Esophagus muscularis mucosa (tissue), 4 donors: Measurements from ENCODE around the gene RMND1. TPM values are rescaled to one million over a fixed set of nuclear protein-coding genes. Genes with fewer than 3 reads are reported as not detected.
"Not testable (repeated sequence)": the region's sequence is repeated elsewhere in the genome, so short reads cannot be mapped to it uniquely, and the experiment has no call there.

Experiments
- DNase-seq: peaks from one replicate; pipeline ENCODE4 v3.0.0-alpha.2; 2017; ENCODE audit errors: extremely low spot score
- H3K27ac ChIP-seq, 4 donors: fragments of 200-600 bp; sonication (generic); replicated peaks in 1 of 4; 1 replicate in 3 of 4; 2 replicates in 1 of 4; pipeline ENCODE4 v1.5.1; 2016 to 2019; ENCODE audit warnings: mild to moderate bottlenecking in 1 of 4
- H3K27me3 ChIP-seq, 4 donors: fragments of 200-600 bp; sonication (generic); one replicate each; pipeline versions ENCODE4 v1.5.1 to v1.6.0; 2016 to 2019
- H3K36me3 ChIP-seq, 4 donors: fragments of 200-600 bp; sonication (generic); one replicate each; pipeline ENCODE4 v1.5.1; 2016 to 2019
- H3K4me1 ChIP-seq, 4 donors: fragments of 200-600 bp; sonication (generic); one replicate each; pipeline ENCODE4 v1.5.1; 2016 to 2019
- H3K4me3 ChIP-seq, 4 donors: fragments of 200-600 bp; sonication (generic); 1 replicate in 2 of 4; 2 replicates in 2 of 4; pipeline ENCODE4 v1.5.1; 2016 to 2019; ENCODE audit warnings: mild to moderate bottlenecking in 4 of 4, moderate library complexity in 1 of 4
- H3K9me3 ChIP-seq, 4 donors: fragments of 200-600 bp; sonication (generic); 1 replicate in 3 of 4; 2 replicates in 1 of 4; pipeline ENCODE4 v1.5.1; 2016 to 2019
- EP300 ChIP-seq: sonication (generic); formaldehyde crosslinking; IDR thresholded peaks from one replicate; pipeline ENCODE4 v1.6.1; 2017; ENCODE audit warnings: antibody characterized with exemption
- POLR2A ChIP-seq: fragments of 450-650 bp; IDR thresholded peaks from one replicate; pipeline ENCODE4 v1.6.1; 2017; ENCODE audit warnings: antibody characterized with exemption, moderate library complexity, mild to moderate bottlenecking, low read depth
- POLR2AphosphoS5 ChIP-seq, 2 donors: sonication (generic); formaldehyde crosslinking; IDR thresholded peaks; one replicate each; pipeline ENCODE4 v1.6.1; 2017; ENCODE audit warnings: antibody characterized with exemption in 2 of 2
- WGBS: methylation state at CpG from one replicate; pipeline ENCODE4 v1.1.5; 2018; 5-methylcytosine and 5-hydroxymethylcytosine counted together
- intact Hi-C: fragments of 100-400 bp; cut with DNase I; formaldehyde crosslinking; loops from one replicate; pipeline ENCODE4 v1.15.1; 2023
- total RNA-seq, 4 donors: library from RNA; depleted of rRNA; stranded (reverse); fragments of >200 nt; gene quantifications; one replicate each; pipeline versions ENCODE4 v1.1.0 to v1.2.1, GENCODE V29; 2016
- TF ChIP-seq, protein P1 (sequence below), 3 experiments: fragments of 200-600 bp in 2 of 3; fragments of 450-650 bp in 1 of 3; sonication (generic) in 2 of 3; IDR thresholded peaks; one replicate each; pipeline ENCODE4 v1.5.1; 2017 to 2019; ENCODE audit warnings: antibody characterized with exemption in 3 of 3, mild to moderate bottlenecking in 2 of 3, moderate library complexity in 1 of 3

The RMND1 gene
- total RNA-seq, 4 donors from 2014 or later: 9.9 to 18.7 (median 12.1) TPM

GRCh38 chr6:151464702-151465101 lies 12.8 kb upstream of the RMND1 start:
- peaks cover 10 to 58% (median 42%) of the 10 kb centered on the region in 4 donors for H3K36me3 ChIP-seq
- intact Hi-C loops: no loop called here

DNA sequence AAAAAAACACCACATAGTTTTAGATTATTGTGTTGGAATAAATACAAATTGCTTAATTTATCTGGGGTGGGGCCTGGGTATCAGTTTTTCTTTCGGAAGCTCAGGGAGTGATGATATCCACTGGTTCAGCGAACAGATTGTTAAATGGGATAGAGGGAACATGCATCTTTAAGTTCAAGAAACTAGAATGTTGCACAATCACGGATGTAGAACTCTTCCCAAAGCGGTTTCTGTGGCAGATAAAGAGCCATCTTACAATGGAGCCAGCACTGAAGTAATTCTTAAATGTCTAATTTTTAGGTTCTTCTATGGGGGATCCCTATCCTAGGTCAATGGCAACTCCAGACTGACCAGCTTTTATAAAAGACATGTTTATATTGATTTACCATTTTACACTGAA lies 9.7 kb upstream of the RMND1 start:
- Histone ChIP-seq H3K27me3 (no peaks in the 10 kb centered on the region), H3K4me3 (no peak overlapping the region), H3K27ac (no peak overlapping the region), H3K4me1 (peaks cover 0 to 7% (median 3%) of the 10 kb centered on the region in 4 donors), H3K36me3 (peaks cover 18 to 65% (median 44%) of the 10 kb centered on the region in 4 donors), H3K9me3 (no peaks in the 10 kb centered on the region)
- 87% methylated on average over 4 of the region's 4 CpGs for WGBS
- no peak for DNase-seq
- intact Hi-C loops: no loop called here
- TF ChIP-seq EP300 (no peak), POLR2AphosphoS5 (IDR thresholded peaks at IDR 0.05) (no peak), POLR2A (no peak)
- TF ChIP-seq, protein P1, sequence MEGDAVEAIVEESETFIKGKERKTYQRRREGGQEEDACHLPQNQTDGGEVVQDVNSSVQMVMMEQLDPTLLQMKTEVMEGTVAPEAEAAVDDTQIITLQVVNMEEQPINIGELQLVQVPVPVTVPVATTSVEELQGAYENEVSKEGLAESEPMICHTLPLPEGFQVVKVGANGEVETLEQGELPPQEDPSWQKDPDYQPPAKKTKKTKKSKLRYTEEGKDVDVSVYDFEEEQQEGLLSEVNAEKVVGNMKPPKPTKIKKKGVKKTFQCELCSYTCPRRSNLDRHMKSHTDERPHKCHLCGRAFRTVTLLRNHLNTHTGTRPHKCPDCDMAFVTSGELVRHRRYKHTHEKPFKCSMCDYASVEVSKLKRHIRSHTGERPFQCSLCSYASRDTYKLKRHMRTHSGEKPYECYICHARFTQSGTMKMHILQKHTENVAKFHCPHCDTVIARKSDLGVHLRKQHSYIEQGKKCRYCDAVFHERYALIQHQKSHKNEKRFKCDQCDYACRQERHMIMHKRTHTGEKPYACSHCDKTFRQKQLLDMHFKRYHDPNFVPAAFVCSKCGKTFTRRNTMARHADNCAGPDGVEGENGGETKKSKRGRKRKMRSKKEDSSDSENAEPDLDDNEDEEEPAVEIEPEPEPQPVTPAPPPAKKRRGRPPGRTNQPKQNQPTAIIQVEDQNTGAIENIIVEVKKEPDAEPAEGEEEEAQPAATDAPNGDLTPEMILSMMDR (IDR thresholded peaks at IDR 0.05): no peak

More at GRCh38 chr6:151464702-151465101, 12.8 kb upstream of the RMND1 start:
- no peak overlapping the region for H3K4me3 ChIP-seq
- DNase-seq: no peak
- TF ChIP-seq, protein P1 (IDR thresholded peaks at IDR 0.05): no peak
- no peak for TF ChIP-seq POLR2AphosphoS5 (IDR thresholded peaks at IDR 0.05)
- no peak for TF ChIP-seq POLR2A
- no peak for TF ChIP-seq EP300
- no peak overlapping the region for H3K27ac ChIP-seq
- no peaks in the 10 kb centered on the region for H3K9me3 ChIP-seq
- H3K27me3 ChIP-seq: no peaks in the 10 kb centered on the region
- H3K4me1 ChIP-seq: no peaks in the 10 kb centered on the region

DNA sequence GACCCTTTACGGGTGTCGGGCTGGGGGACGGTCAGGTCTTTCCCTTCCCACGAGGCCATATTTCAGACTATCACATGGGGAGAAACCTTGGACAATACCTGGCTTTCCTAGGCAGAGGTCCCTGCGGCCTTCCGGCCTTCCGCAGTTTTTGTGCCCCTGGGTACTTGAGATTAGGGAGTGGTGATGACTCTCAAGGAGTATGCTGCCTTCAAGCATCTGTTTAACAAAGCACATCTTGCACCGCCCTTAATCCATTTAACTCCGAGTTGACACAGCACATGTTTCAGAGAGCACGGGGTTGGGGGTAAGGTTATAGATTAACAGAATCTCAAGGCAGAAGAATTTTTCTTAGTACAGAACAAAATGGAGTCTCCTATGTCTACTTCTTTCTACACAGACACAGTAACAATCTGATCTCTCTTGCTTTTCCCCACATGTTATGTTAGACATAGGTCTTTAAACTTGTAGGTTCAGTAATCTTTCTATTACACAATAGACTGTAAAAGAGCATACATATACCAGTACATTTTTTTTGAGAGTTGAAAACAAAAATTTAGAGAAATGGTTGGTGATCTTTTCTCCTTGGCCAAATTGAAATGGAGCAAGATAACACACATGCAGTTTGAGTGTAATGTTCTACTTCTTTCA lies 3.9 kb upstream of the RMND1 start:
- DNase-seq, H3K27ac ChIP-seq, intact Hi-C loops, H3K4me3 ChIP-seq, H3K9me3 ChIP-seq, H3K27me3 ChIP-seq: not testable (repeated sequence)
- 82% methylated on average over 9 of the region's 10 CpGs for WGBS
- Histone ChIP-seq H3K36me3 (peaks cover 12 to 38% (median 25%) of the 10 kb centered on the region in 4 donors), H3K4me1 (peaks cover 22 to 35% (median 32%) of the 10 kb centered on the region in 4 donors)

DNA sequence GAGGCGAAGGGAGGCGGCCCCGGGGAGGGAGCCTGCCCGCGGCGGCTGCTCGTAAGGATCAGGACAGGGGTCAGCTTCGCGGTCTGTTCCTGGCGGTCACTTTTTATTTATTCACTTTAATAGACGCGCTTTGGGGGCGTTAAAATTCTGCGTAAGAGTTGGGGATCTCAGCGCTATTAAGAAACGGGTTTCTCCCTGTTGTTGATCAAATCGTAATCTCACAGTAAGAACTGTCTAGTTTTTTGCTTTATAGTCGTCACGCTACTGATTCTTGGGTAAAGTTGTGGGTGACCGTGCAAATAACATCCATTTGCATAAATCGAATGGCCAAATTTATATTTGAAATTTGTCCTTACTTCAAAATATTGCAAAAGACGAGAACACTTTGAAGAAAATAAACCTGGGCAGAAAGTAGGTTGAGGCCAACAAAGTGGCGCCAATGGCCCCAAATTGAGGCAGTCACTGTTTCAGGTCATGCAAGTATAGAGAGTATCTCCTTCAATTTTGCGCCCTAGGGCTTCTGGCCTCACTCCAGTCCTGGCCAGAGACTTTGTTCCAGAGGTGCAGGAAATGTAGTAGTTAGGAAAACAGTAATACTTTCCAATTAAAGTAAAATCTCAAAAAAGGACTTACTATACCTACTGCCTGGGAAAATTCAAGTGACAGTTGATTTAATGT lies 963 bp upstream of the RMND1 start:
- WGBS: under 1% methylated on average over 20 of the region's 24 CpGs
- TF ChIP-seq, protein P1 (IDR thresholded peaks at IDR 0.05): no peak
- TF ChIP-seq POLR2A (no peak), EP300 (no peak), POLR2AphosphoS5 (IDR thresholded peaks at IDR 0.05) (no peak)
- intact Hi-C loops: loop anchor here (2.0 kb wide), 1 partner anchor 58 kb away; no protein-coding TSS in a partner anchor
- no peaks in the 10 kb centered on the region for H3K9me3 ChIP-seq
- H3K4me1 ChIP-seq: peaks cover 22 to 44% (median 36%) of the 10 kb centered on the region in 4 donors
- peaks cover 0 to 10% (median 0%) of the 10 kb centered on the region in 4 donors for H3K36me3 ChIP-seq
- no peaks in the 10 kb centered on the region for H3K27me3 ChIP-seq
- DNase-seq: no peak
- peak overlapping the region; percentile 90 to 96 (median 96) for H3K27ac ChIP-seq
- H3K4me3 ChIP-seq: peak overlapping the region; percentile 78 to 95 (median 86)

- peak overlapping the region; percentile 78 to 95 (median 86) for H3K4me3 ChIP-seq
- H3K36me3 ChIP-seq: peaks cover 0 to under 1% (median 0%) of the 10 kb centered on the region in 4 donors
- no peaks in the 10 kb centered on the region for H3K27me3 ChIP-seq
- no peak for TF ChIP-seq EP300
- no peak for TF ChIP-seq POLR2A
- TF ChIP-seq, protein P1 (IDR thresholded peaks at IDR 0.05): no peak
- no peak for TF ChIP-seq POLR2AphosphoS5 (IDR thresholded peaks at IDR 0.05)
- intact Hi-C loops: no loop called here
- peak overlapping the region; percentile 90 to 96 (median 96) for H3K27ac ChIP-seq
- 3% methylated on average over 22 of the region's 22 CpGs for WGBS
- no peak for DNase-seq
- H3K9me3 ChIP-seq: no peaks in the 10 kb centered on the region
- H3K4me1 ChIP-seq: peaks cover 25 to 41% (median 37%) of the 10 kb centered on the region in 4 donors
Measured at GRCh38 chr6:151451417-151451949, 443 bp downstream of the RMND1 start.

GRCh38 chr6:151450928-151451327 lies 998 bp downstream of the RMND1 start:
- intact Hi-C loops, H3K9me3 ChIP-seq, H3K27me3 ChIP-seq, DNase-seq, H3K36me3 ChIP-seq: not testable (repeated sequence)
- Histone ChIP-seq H3K4me3 (peak overlapping the region; percentile 78 to 95 (median 86)), H3K4me1 (peaks cover 31 to 46% (median 43%) of the 10 kb centered on the region in 4 donors), H3K27ac (peak overlapping the region in 2 of 4 donors; percentile 90 to 96)
- 56% methylated on average over 6 of the region's 6 CpGs for WGBS
